Esophagus muscularis mucosa (tissue), 4 donors: Measurements from ENCODE around the gene F3. TPM values are rescaled to one million over a fixed set of nuclear protein-coding genes. Genes with fewer than 3 reads are reported as not detected.
"Not testable (repeated sequence)": the region's sequence is repeated elsewhere in the genome, so short reads cannot be mapped to it uniquely, and the experiment has no call there.

ENCODE experiments used
- DNase-seq: peaks from one replicate; pipeline ENCODE4 v3.0.0-alpha.2; 2017; ENCODE audit errors: extremely low spot score
- H3K27ac ChIP-seq, 4 donors: fragments of 200-600 bp; sonication (generic); replicated peaks in 1 of 4; 1 replicate in 3 of 4; 2 replicates in 1 of 4; pipeline ENCODE4 v1.5.1; 2016 to 2019; ENCODE audit warnings: mild to moderate bottlenecking in 1 of 4
- H3K27me3 ChIP-seq, 4 donors: fragments of 200-600 bp; sonication (generic); one replicate each; pipeline versions ENCODE4 v1.5.1 to v1.6.0; 2016 to 2019
- H3K36me3 ChIP-seq, 4 donors: fragments of 200-600 bp; sonication (generic); one replicate each; pipeline ENCODE4 v1.5.1; 2016 to 2019
- H3K4me1 ChIP-seq, 4 donors: fragments of 200-600 bp; sonication (generic); one replicate each; pipeline ENCODE4 v1.5.1; 2016 to 2019
- H3K4me3 ChIP-seq, 4 donors: fragments of 200-600 bp; sonication (generic); 1 replicate in 2 of 4; 2 replicates in 2 of 4; pipeline ENCODE4 v1.5.1; 2016 to 2019; ENCODE audit warnings: mild to moderate bottlenecking in 4 of 4, moderate library complexity in 1 of 4
- H3K9me3 ChIP-seq, 4 donors: fragments of 200-600 bp; sonication (generic); 1 replicate in 3 of 4; 2 replicates in 1 of 4; pipeline ENCODE4 v1.5.1; 2016 to 2019
- EP300 ChIP-seq: sonication (generic); formaldehyde crosslinking; IDR thresholded peaks from one replicate; pipeline ENCODE4 v1.6.1; 2017; ENCODE audit warnings: antibody characterized with exemption
- POLR2A ChIP-seq: fragments of 450-650 bp; IDR thresholded peaks from one replicate; pipeline ENCODE4 v1.6.1; 2017; ENCODE audit warnings: antibody characterized with exemption, moderate library complexity, mild to moderate bottlenecking, low read depth
- POLR2AphosphoS5 ChIP-seq, 2 donors: sonication (generic); formaldehyde crosslinking; IDR thresholded peaks; one replicate each; pipeline ENCODE4 v1.6.1; 2017; ENCODE audit warnings: antibody characterized with exemption in 2 of 2
- WGBS: methylation state at CpG from one replicate; pipeline ENCODE4 v1.1.5; 2018; 5-methylcytosine and 5-hydroxymethylcytosine counted together
- intact Hi-C: fragments of 100-400 bp; cut with DNase I; formaldehyde crosslinking; loops from one replicate; pipeline ENCODE4 v1.15.1; 2023
- total RNA-seq, 4 donors: library from RNA; depleted of rRNA; stranded (reverse); fragments of >200 nt; gene quantifications; one replicate each; pipeline versions ENCODE4 v1.1.0 to v1.2.1, GENCODE V29; 2016
- TF ChIP-seq, protein P1 (sequence below), 3 experiments: fragments of 200-600 bp in 2 of 3; fragments of 450-650 bp in 1 of 3; sonication (generic) in 2 of 3; IDR thresholded peaks; one replicate each; pipeline ENCODE4 v1.5.1; 2017 to 2019; ENCODE audit warnings: antibody characterized with exemption in 3 of 3, mild to moderate bottlenecking in 2 of 3, moderate library complexity in 1 of 3

Gene F3
- total RNA-seq, 4 donors from 2014 or later: 12.6 to 56.3 (median 17.5) TPM

DNA sequence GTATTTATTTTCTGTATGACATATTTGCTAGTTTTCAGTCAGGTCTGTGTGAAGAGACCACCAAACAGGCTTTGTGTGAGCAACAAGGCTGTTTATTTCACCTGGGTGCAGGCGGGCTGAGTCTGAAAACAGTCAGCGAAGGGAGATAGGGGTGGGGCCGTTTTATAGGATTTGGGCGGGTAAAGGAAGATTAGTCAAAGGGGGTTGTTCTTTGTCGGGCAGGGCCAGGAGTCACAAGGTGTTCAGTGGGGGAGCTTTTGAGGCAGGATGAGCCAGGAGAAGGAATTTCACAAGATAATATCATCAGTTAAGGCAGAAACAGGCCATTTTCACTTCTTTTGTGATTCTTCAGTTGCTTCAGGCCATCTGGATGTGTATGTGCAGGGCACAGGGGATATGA is 24.9 kb upstream of the F3 start:
- intact Hi-C loops, H3K9me3 ChIP-seq, DNase-seq, H3K27ac ChIP-seq, H3K4me1 ChIP-seq, H3K4me3 ChIP-seq, H3K27me3 ChIP-seq, H3K36me3 ChIP-seq: not testable (repeated sequence)
- WGBS: 81% methylated on average over 5 of the region's 5 CpGs

DNA sequence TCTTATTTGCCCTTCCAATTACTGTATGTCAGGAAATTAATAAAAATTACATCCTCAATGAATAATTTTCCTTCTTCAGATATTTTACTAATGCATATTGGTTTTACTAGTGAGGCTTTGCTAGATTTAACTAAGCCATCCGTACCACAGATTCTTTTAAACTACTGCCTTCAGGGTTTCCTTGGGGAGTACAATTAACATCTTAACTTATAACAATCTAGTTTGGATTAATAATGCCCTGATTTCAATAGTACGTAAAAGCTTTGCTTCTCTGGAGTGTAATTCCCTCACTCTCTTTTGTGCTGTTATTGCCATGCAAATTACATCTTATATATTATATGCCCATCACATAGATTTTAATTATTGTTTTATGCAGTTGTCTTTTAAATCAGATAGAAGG is 24.3 kb upstream of the F3 start:
- intact Hi-C loops: no loop called here
- 96% methylated on average over 2 of the region's 2 CpGs for WGBS
- Histone ChIP-seq H3K4me3 (no peak overlapping the region), H3K27me3 (no peaks in the 10 kb centered on the region), H3K27ac (no peak overlapping the region), H3K9me3 (peaks cover 0 to 8% (median 0%) of the 10 kb centered on the region in 4 donors), H3K4me1 (peaks cover 0 to 4% (median 2%) of the 10 kb centered on the region in 4 donors), H3K36me3 (no peaks in the 10 kb centered on the region)
- no peak for DNase-seq
- TF ChIP-seq EP300 (no peak), POLR2A (no peak), POLR2AphosphoS5 (IDR thresholded peaks at IDR 0.05) (no peak)
- TF ChIP-seq, protein P1, sequence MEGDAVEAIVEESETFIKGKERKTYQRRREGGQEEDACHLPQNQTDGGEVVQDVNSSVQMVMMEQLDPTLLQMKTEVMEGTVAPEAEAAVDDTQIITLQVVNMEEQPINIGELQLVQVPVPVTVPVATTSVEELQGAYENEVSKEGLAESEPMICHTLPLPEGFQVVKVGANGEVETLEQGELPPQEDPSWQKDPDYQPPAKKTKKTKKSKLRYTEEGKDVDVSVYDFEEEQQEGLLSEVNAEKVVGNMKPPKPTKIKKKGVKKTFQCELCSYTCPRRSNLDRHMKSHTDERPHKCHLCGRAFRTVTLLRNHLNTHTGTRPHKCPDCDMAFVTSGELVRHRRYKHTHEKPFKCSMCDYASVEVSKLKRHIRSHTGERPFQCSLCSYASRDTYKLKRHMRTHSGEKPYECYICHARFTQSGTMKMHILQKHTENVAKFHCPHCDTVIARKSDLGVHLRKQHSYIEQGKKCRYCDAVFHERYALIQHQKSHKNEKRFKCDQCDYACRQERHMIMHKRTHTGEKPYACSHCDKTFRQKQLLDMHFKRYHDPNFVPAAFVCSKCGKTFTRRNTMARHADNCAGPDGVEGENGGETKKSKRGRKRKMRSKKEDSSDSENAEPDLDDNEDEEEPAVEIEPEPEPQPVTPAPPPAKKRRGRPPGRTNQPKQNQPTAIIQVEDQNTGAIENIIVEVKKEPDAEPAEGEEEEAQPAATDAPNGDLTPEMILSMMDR (IDR thresholded peaks at IDR 0.05): no peak

DNA sequence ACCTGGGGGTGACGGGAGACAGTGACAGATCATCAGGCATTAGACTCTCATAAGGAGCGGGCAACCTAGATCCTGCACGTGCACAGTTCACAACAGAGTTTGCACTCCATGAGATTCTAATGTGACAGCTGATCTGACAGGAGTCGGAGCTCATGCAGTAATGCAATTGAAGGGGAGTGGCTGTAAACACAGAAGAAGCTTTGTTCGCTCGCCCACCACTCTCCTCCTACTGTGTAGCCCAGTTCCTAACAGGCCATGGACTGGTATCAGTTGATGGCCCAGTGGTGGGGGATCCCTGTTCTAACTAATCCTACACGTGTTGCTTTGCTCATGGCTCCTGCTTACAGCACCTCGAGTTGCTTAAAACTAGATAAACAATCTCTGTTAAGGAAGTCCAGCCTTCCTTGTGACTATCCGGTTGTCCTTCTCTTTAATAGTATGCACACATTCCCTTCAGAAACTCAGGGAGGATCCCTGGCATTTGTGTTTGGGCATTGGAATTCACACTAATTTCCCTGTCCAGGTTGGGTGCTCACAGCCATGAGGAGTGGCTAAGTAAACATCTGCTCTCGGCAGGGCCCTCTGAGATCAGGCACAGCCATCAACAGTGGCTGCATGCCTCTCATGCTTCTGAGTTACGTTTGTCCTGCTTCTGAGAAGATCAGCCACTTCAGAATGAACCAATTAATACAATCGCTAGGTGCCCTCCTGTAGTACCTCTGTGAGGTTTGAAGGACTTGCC is 21.1 kb upstream of the F3 start:
- H3K27ac ChIP-seq: no peak overlapping the region
- WGBS: 81% methylated on average over 11 of the region's 12 CpGs
- intact Hi-C loops: no loop called here

DNA sequence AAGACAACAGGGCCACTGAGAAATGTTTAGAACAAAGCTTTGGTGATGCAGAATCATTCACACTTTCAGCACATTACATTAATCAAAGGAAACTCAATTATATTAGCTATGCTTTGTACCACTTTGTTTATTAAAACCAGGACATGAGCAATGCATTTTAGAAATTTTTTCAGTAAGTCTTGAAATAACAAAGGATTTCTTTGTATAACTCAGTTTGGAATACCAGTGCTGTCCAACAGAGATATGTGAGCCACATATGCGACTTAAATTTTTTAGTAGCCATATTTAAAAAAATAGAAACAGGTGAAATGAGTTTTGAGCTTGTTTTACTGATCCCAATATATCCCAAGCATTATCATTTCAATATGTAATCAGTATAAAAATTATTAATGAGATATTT is 18.8 kb upstream of the F3 start:
- TF ChIP-seq POLR2AphosphoS5 (IDR thresholded peaks at IDR 0.05) (no peak), EP300 (no peak), POLR2A (no peak)
- TF ChIP-seq, protein P1 (IDR thresholded peaks at IDR 0.05): peak in 1 of 3 experiments; percentile 14
- 65% methylated on average over 1 of the region's 1 CpG for WGBS
- no peaks in the 10 kb centered on the region for H3K9me3 ChIP-seq

More for the DNA sequence above, 21.1 kb upstream of the F3 start:
- DNase-seq: no peak
- Histone ChIP-seq H3K4me1 (peaks cover 0 to 13% (median 11%) of the 10 kb centered on the region in 4 donors), H3K4me3 (no peak overlapping the region), H3K9me3 (no peaks in the 10 kb centered on the region), H3K27me3 (no peaks in the 10 kb centered on the region), H3K36me3 (no peaks in the 10 kb centered on the region)
- TF ChIP-seq, protein P1 (IDR thresholded peaks at IDR 0.05): no peak
- TF ChIP-seq EP300: no peak

DNA sequence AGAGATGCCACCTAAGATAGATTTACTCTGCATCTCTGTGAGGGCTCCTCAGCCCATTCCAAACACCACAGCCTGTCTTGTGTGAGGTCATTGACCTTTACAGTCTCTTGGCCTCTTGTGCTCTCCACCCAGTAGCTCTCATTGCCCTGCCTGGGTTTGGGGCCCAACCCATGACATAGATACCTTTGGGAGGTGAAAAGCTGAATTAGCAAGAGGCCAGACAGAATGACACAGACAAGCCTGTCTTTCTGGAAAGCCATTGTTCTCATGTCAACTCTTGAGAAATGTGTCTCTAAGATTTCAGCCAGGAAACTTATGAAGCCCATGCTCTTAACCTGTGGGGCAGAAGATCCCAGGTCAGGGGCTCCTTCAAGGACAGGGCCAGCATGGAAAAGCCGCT is 18.4 kb upstream of the F3 start:
- Histone ChIP-seq H3K27ac (peak overlapping the region in 1 of 4 donors; percentile 8), H3K4me3 (no peak overlapping the region), H3K36me3 (no peaks in the 10 kb centered on the region), H3K9me3 (no peaks in the 10 kb centered on the region), H3K4me1 (peaks cover 0 to 13% (median 11%) of the 10 kb centered on the region in 4 donors), H3K27me3 (no peaks in the 10 kb centered on the region)
- intact Hi-C loops: no loop called here
- no peak for DNase-seq
- WGBS: 75% methylated on average over 1 of the region's 1 CpG
- TF ChIP-seq POLR2A (no peak), POLR2AphosphoS5 (IDR thresholded peaks at IDR 0.05) (no peak), EP300 (no peak)
- TF ChIP-seq, protein P1 (IDR thresholded peaks at IDR 0.05): no peak

More for the DNA sequence above, 18.8 kb upstream of the F3 start:
- peak overlapping the region in 1 of 4 donors; percentile 8 for H3K27ac ChIP-seq
- no peak for DNase-seq
- H3K4me1 ChIP-seq: peaks cover 0 to 13% (median 11%) of the 10 kb centered on the region in 4 donors
- H3K36me3 ChIP-seq: no peaks in the 10 kb centered on the region
- no peak overlapping the region for H3K4me3 ChIP-seq
- H3K27me3 ChIP-seq: no peaks in the 10 kb centered on the region
- intact Hi-C loops: no loop called here
